Body of pancreas (tissue), 4 donors: ENCODE measurements around the gene NAPG. TPM values are rescaled to one million over a fixed set of nuclear protein-coding genes. Genes with fewer than 3 reads are reported as not detected.
"Not testable (repeated sequence)": the region's sequence is repeated elsewhere in the genome, so short reads cannot be mapped to it uniquely, and the experiment has no call there.

ENCODE experiments used
- ATAC-seq: fragments of 150-250 bp; one replicate; pipeline ENCODE4 v1.9.1; 2016
- DNase-seq, 4 donors: peaks; one replicate each; pipeline ENCODE4 v3.0.0-alpha.2; 2019
- H3K27ac ChIP-seq, 4 donors: fragments of 200-600 bp; sonication (generic); 1 replicate in 3 of 4; 2 replicates in 1 of 4; pipeline versions ENCODE4 v1.5.1 to v1.6.1; 2016 to 2019; ENCODE audit warnings: mild to moderate bottlenecking in 1 of 4, mixed read lengths in 1 of 4, moderate library complexity in 1 of 4
- H3K27me3 ChIP-seq, 2 donors: fragments of 200-600 bp; sonication (generic); one replicate each; pipeline ENCODE4 v1.6.0; 2016; ENCODE audit warnings: mild to moderate bottlenecking in 1 of 2
- H3K36me3 ChIP-seq, 2 donors: fragments of 200-600 bp; sonication (generic); replicated peaks in 1 of 2; 2 replicates each; pipeline ENCODE4 v1.5.1; 2016; ENCODE audit warnings: low read depth in 2 of 2; ENCODE audit not compliant: insufficient read depth in 1 of 2
- H3K4me1 ChIP-seq: fragments of 200-600 bp; sonication (generic); one replicate; pipeline ENCODE4 v1.6.0; 2016
- H3K4me3 ChIP-seq, 2 donors: fragments of 200-600 bp; sonication (generic); 1 replicate in 1 of 2; 2 replicates in 1 of 2; pipeline ENCODE4 v1.5.1; 2016 to 2019
- H3K9me3 ChIP-seq, 3 donors: fragments of 200-600 bp; sonication (generic); 1 replicate in 2 of 3; 2 replicates in 1 of 3; pipeline ENCODE4 v1.5.1; 2016
- POLR2A ChIP-seq, 3 donors: fragments of 450-650 bp; IDR thresholded peaks; one replicate each; pipeline ENCODE4 v1.6.1; 2016; ENCODE audit warnings: antibody characterized with exemption in 3 of 3, mild to moderate bottlenecking in 2 of 3
- whole genome bisulfite sequencing, 2 donors: methylation state at CpG; one replicate each; pipeline ENCODE4 v1.1.5; 2017; 5-methylcytosine and 5-hydroxymethylcytosine counted together
- intact Hi-C: fragments of 100-400 bp; cut with DNase I; formaldehyde crosslinking; loops from one replicate; pipeline ENCODE4 v1.15.1; 2023
- total RNA-seq, 2 donors: library from RNA; depleted of rRNA; stranded (reverse); fragments of >200 nt; gene quantifications; one replicate each; pipeline ENCODE4 v1.1.0, GENCODE V29; 2016
- TF ChIP-seq, protein P1 (sequence below), 7 experiments: fragments of 450-650 bp in 4 of 7; fragments of 200-600 bp in 3 of 7; sonication (generic) in 3 of 7; IDR thresholded peaks; one replicate each; pipeline ENCODE4 v1.5.1; 2016 to 2019; ENCODE audit warnings: antibody characterized with exemption in 7 of 7

NAPG gene
- total RNA-seq, 2 donors from 2014 or later: 22.4 to 27.5 TPM

- no peaks in the 10 kb centered on the region for H3K27me3 ChIP-seq
- H3K4me3 ChIP-seq: no peak overlapping the region
- peaks cover 7% of the 10 kb centered on the region for H3K4me1 ChIP-seq
- 79 to 83% methylated on average over 7 of the region's 7 CpGs for WGBS, 2 donors
- H3K27ac ChIP-seq: no peak overlapping the region
- DNase-seq (no peak), ATAC-seq (no peak)
- TF ChIP-seq POLR2A (IDR thresholded peaks at IDR 0.05): no peak
- TF ChIP-seq, protein P1, sequence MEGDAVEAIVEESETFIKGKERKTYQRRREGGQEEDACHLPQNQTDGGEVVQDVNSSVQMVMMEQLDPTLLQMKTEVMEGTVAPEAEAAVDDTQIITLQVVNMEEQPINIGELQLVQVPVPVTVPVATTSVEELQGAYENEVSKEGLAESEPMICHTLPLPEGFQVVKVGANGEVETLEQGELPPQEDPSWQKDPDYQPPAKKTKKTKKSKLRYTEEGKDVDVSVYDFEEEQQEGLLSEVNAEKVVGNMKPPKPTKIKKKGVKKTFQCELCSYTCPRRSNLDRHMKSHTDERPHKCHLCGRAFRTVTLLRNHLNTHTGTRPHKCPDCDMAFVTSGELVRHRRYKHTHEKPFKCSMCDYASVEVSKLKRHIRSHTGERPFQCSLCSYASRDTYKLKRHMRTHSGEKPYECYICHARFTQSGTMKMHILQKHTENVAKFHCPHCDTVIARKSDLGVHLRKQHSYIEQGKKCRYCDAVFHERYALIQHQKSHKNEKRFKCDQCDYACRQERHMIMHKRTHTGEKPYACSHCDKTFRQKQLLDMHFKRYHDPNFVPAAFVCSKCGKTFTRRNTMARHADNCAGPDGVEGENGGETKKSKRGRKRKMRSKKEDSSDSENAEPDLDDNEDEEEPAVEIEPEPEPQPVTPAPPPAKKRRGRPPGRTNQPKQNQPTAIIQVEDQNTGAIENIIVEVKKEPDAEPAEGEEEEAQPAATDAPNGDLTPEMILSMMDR (IDR thresholded peaks at IDR 0.05): no peak
- H3K36me3 ChIP-seq: peaks cover 6 to 27% of the 10 kb centered on the region in 2 donors
- intact Hi-C loops: no loop called here
- H3K9me3 ChIP-seq: no peaks in the 10 kb centered on the region
These were observed 20.9 kb downstream of the NAPG start for GRCh38 chr18:10546557-10547300.

GRCh38 chr18:10552226-10552625 lies 26.4 kb downstream of the NAPG start:
- ATAC-seq (no peak), DNase-seq (no peak)
- H3K27ac ChIP-seq: no peak overlapping the region
- intact Hi-C loops: no loop called here
- peaks cover 6 to 28% of the 10 kb centered on the region in 2 donors for H3K36me3 ChIP-seq
- H3K4me3 ChIP-seq: no peak overlapping the region
- WGBS, 2 donors: 78 to 80% methylated on average over 3 of the region's 3 CpGs
- H3K27me3 ChIP-seq: no peaks in the 10 kb centered on the region
- TF ChIP-seq, protein P1 (IDR thresholded peaks at IDR 0.05): no peak
- no peak for TF ChIP-seq POLR2A (IDR thresholded peaks at IDR 0.05)
- no peaks in the 10 kb centered on the region for H3K9me3 ChIP-seq
- H3K4me1 ChIP-seq: no peaks in the 10 kb centered on the region

GRCh38 chr18:10556251-10556650 lies 30.4 kb downstream of the NAPG start:
- Histone ChIP-seq H3K4me1 (peaks cover 11% of the 10 kb centered on the region), H3K36me3 (peaks cover 0 to 12% of the 10 kb centered on the region in 2 donors)
- H3K9me3 ChIP-seq, intact Hi-C loops, H3K4me3 ChIP-seq, DNase-seq, H3K27ac ChIP-seq, H3K27me3 ChIP-seq, ATAC-seq: not testable (repeated sequence)
- WGBS, 2 donors: 93 to 95% methylated on average over 10 of the region's 10 CpGs

GRCh38 chr18:10557085-10557677 lies 31.4 kb downstream of the NAPG start:
- Histone ChIP-seq H3K9me3 (no peaks in the 10 kb centered on the region), H3K4me1 (peaks cover 11% of the 10 kb centered on the region), H3K27ac (no peak overlapping the region), H3K27me3 (no peaks in the 10 kb centered on the region), H3K4me3 (no peak overlapping the region), H3K36me3 (peaks cover 0 to 7% of the 10 kb centered on the region in 2 donors)
- no peak for TF ChIP-seq POLR2A (IDR thresholded peaks at IDR 0.05)
- TF ChIP-seq, protein P1 (IDR thresholded peaks at IDR 0.05): no peak
- ATAC-seq (no peak), DNase-seq (no peak)
- 84 to 89% methylated on average over 6 of the region's 6 CpGs for WGBS, 2 donors
- intact Hi-C loops: no loop called here

GRCh38 chr18:10558243-10558966 lies 32.6 kb downstream of the NAPG start:
- no peak overlapping the region for H3K27ac ChIP-seq
- no peak overlapping the region for H3K4me3 ChIP-seq
- 88 to 96% methylated on average over 3 to 6 of the region's 6 CpGs for WGBS, 2 donors

More at GRCh38 chr18:10558243-10558966, 32.6 kb downstream of the NAPG start:
- no peak for DNase-seq
- TF ChIP-seq, protein P1 (IDR thresholded peaks at IDR 0.05): no peak
- TF ChIP-seq POLR2A (IDR thresholded peaks at IDR 0.05): no peak
- no peak for ATAC-seq
- Histone ChIP-seq H3K9me3 (no peaks in the 10 kb centered on the region), H3K27me3 (no peaks in the 10 kb centered on the region), H3K4me1 (peaks cover 11% of the 10 kb centered on the region), H3K36me3 (peaks cover 0 to 5% of the 10 kb centered on the region in 2 donors)
- intact Hi-C loops: no loop called here
